Measurements from ENCODE around the gene POLR1C.
"Not testable (repeated sequence)": the region's sequence is repeated elsewhere in the genome, so short reads cannot be mapped to it uniquely, and the experiment has no call there.

POLR1C gene

GRCh38 chr6:43516697-43517504, at the start of gene POLR1C, which contains the start of gene YIPF3:
TSS of gene POLR1C (plus strand) at chr6:43517089. CDS start at chr6:43517110, 21 bp downstream.
TSS of gene YIPF3 (minus strand) at chr6:43516926. CDS start at chr6:43516807, 119 bp downstream.
- peak; percentile 93 to 97 (median 95) for DNase-seq (ENCODE audit: low read depth in 3 of 3)

GRCh38 chr6:43467265-43467664, 49.6 kb upstream of the POLR1C start:
- not testable (repeated sequence) for DNase-seq (ENCODE audit: low read depth in 3 of 3)

GRCh38 chr6:43467752-43468151, 49.1 kb upstream of the POLR1C start:
- DNase-seq (ENCODE audit: low read depth in 3 of 3) = no peak

GRCh38 chr6:43468240-43468639, 48.6 kb upstream of the POLR1C start:
- DNase-seq (ENCODE audit: low read depth in 3 of 3) = no peak

- no peak for DNase-seq (ENCODE audit: low read depth in 3 of 3)
Observed at GRCh38 chr6:43468748-43469681, 47.9 kb upstream of the POLR1C start.

- DNase-seq (ENCODE audit: low read depth in 3 of 3) = no peak
Observed at GRCh38 chr6:43469947-43470346, 46.9 kb upstream of the POLR1C start.

GRCh38 chr6:43471399-43471798, 45.5 kb upstream of the POLR1C start:
- DNase-seq (ENCODE audit: low read depth in 3 of 3) = no peak

- DNase-seq (ENCODE audit: low read depth in 3 of 3) = no peak
Observed at GRCh38 chr6:43472515-43472914, 44.4 kb upstream of the POLR1C start.

GRCh38 chr6:43475516-43475915, 41.4 kb upstream of the POLR1C start:
- DNase-seq (ENCODE audit: low read depth in 3 of 3) = no peak

GRCh38 chr6:43476746-43477145, 40.1 kb upstream of the POLR1C start:
- no peak for DNase-seq (ENCODE audit: low read depth in 3 of 3)

GRCh38 chr6:43477235-43478007, 39.5 kb upstream of the POLR1C start, which contains the start of gene TJAP1:
TSS of gene TJAP1 (plus strand) at chr6:43477570. CDS start at chr6:43499002, 21,432 bp downstream.
- DNase-seq (ENCODE audit: low read depth in 3 of 3) = peak; percentile 96 to 98 (median 96)

GRCh38 chr6:43478008-43478372, 38.9 kb upstream of the POLR1C start:
- DNase-seq (ENCODE audit: low read depth in 3 of 3) = no peak

- no peak for DNase-seq (ENCODE audit: low read depth in 3 of 3)
Observed at GRCh38 chr6:43481075-43481474, 35.8 kb upstream of the POLR1C start.

GRCh38 chr6:43481591-43482236, 35.2 kb upstream of the POLR1C start:
- no peak for DNase-seq (ENCODE audit: low read depth in 3 of 3)

GRCh38 chr6:43488667-43489276, 28.1 kb upstream of the POLR1C start:
- DNase-seq (ENCODE audit: low read depth in 3 of 3) = no peak

GRCh38 chr6:43489277-43490072, 27.4 kb upstream of the POLR1C start:
- DNase-seq (ENCODE audit: low read depth in 3 of 3) = no peak

GRCh38 chr6:43490523-43490939, 26.4 kb upstream of the POLR1C start:
- no peak for DNase-seq (ENCODE audit: low read depth in 3 of 3)

GRCh38 chr6:43491750-43492661, 24.9 kb upstream of the POLR1C start:
- DNase-seq (ENCODE audit: low read depth in 3 of 3) = no peak

- no peak for DNase-seq (ENCODE audit: low read depth in 3 of 3)
Observed at GRCh38 chr6:43492673-43493072, 24.2 kb upstream of the POLR1C start.
